Measurements from ENCODE around the gene FOXE1.

Gene FOXE1

DNA sequence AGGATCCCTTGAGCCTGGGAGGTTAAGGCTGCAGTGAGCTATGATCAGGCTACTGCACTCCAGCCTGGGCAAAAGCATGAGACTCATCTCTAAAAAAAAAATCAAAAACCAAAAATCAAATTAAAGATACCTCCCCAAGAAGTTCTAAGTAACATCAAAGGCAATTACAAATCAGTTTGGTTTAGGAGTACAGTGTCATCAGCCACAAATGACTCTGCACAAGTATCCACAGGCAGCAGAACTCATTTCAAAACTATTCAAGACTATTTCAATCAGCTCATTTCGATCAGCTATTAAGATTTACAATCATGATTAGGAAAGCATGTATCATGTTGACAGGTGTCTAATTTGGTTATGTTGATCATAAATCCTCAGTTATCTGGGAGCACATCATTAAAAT is 50.2 kb downstream of the FOXE1 start:
- Histone ChIP-seq H3K27ac (peak overlapping the region; percentile 94), H3K4me3 (ENCODE audit: low read depth in 1 of 2, low read length in 1 of 2) (no peak overlapping the region), H3K9me3 (no peaks in the 10 kb centered on the region), H3K36me3 (peaks cover 6% of the 10 kb centered on the region), H3K27me3 (no peaks in the 10 kb centered on the region), H3K4me1 (ENCODE audit: control insufficient read depth in 1 of 2, insufficient read depth in 1 of 2, low read depth in 1 of 2, low read length in 1 of 2) (peaks cover 67 to 75% of the 10 kb centered on the region in 2 experiments)
- TF ChIP-seq, protein P1, sequence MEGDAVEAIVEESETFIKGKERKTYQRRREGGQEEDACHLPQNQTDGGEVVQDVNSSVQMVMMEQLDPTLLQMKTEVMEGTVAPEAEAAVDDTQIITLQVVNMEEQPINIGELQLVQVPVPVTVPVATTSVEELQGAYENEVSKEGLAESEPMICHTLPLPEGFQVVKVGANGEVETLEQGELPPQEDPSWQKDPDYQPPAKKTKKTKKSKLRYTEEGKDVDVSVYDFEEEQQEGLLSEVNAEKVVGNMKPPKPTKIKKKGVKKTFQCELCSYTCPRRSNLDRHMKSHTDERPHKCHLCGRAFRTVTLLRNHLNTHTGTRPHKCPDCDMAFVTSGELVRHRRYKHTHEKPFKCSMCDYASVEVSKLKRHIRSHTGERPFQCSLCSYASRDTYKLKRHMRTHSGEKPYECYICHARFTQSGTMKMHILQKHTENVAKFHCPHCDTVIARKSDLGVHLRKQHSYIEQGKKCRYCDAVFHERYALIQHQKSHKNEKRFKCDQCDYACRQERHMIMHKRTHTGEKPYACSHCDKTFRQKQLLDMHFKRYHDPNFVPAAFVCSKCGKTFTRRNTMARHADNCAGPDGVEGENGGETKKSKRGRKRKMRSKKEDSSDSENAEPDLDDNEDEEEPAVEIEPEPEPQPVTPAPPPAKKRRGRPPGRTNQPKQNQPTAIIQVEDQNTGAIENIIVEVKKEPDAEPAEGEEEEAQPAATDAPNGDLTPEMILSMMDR (IDR thresholded peaks at IDR 0.05), result no peak

GRCh38 chr9:97904725-97905124 is 51.7 kb downstream of the FOXE1 start:
- TF ChIP-seq, protein P1 (IDR thresholded peaks at IDR 0.05), result no peak
- Histone ChIP-seq H3K27ac (peak overlapping the region; percentile 94), H3K4me3 (ENCODE audit: low read depth in 1 of 2, low read length in 1 of 2) (peak overlapping the region in 1 of 2 experiments; percentile 55), H3K36me3 (peaks cover 6% of the 10 kb centered on the region), H3K27me3 (no peaks in the 10 kb centered on the region), H3K4me1 (ENCODE audit: control insufficient read depth in 1 of 2, insufficient read depth in 1 of 2, low read depth in 1 of 2, low read length in 1 of 2) (peaks cover 83 to 91% of the 10 kb centered on the region in 2 experiments), H3K9me3 (no peaks in the 10 kb centered on the region)

- H3K4me3 ChIP-seq (ENCODE audit: low read depth in 1 of 2, low read length in 1 of 2), result peak overlapping the region in 1 of 2 experiments; percentile 55
- H3K36me3 ChIP-seq, result peaks cover 6% of the 10 kb centered on the region
- H3K4me1 ChIP-seq (ENCODE audit: control insufficient read depth in 1 of 2, insufficient read depth in 1 of 2, low read depth in 1 of 2, low read length in 1 of 2), result peaks cover 88 to 96% of the 10 kb centered on the region in 2 experiments
- H3K27me3 ChIP-seq, result no peaks in the 10 kb centered on the region
- TF ChIP-seq, protein P1 (IDR thresholded peaks at IDR 0.05), result no peak
- no peaks in the 10 kb centered on the region for H3K9me3 ChIP-seq
- H3K27ac ChIP-seq, result peak overlapping the region; percentile 94
Observed at GRCh38 chr9:97905228-97905627, 52.2 kb downstream of the FOXE1 start.

Data from neutrophil (primary cell).